HL-60 (cell line): ENCODE measurements around the gene ANO6.

Source experiments
- CTCF ChIP-seq: IDR thresholded peaks from one replicate; pipeline ENCODE4 v1.5.1; 2011; ENCODE audit warnings: low read length, control low read depth, inconsistent platforms; ENCODE audit not compliant: insufficient read depth
- POLR2AphosphoS5 ChIP-seq: IDR thresholded peaks from 2 replicates; pipeline ENCODE4 v1.6.1; 2012; ENCODE audit warnings: low read depth
- REST ChIP-seq: IDR thresholded peaks from 2 replicates; pipeline ENCODE4 v1.6.1; 2012; ENCODE audit warnings: low read depth; ENCODE audit not compliant: insufficient replicate concordance
- SPI1 ChIP-seq: IDR thresholded peaks from 2 replicates; pipeline ENCODE4 v1.6.1; 2012; ENCODE audit warnings: low read depth, mild to moderate bottlenecking, borderline replicate concordance

- TF ChIP-seq CTCF (no peak), POLR2AphosphoS5 (no peak), SPI1 (no peak), REST (no peak)
Observed at GRCh38 chr12:45314770-45315169, 98.9 kb downstream of the ANO6 start.
